ENCODE measurements around the gene LRRC4. TPM values are rescaled to one million over a fixed set of nuclear protein-coding genes. Genes with fewer than 3 reads are reported as not detected.

The LRRC4 gene
- total RNA-seq, 4 donors from 2014 or later: 1.6 to 2.5 (median 2.1) TPM; not detected in 1

- H3K4me1 ChIP-seq: no peaks in the 10 kb centered on the region
- no peaks in the 10 kb centered on the region for H3K9me3 ChIP-seq
- DNase-seq: no peak
- no peak overlapping the region for H3K4me3 ChIP-seq
- H3K36me3 ChIP-seq: peaks cover 0 to 14% (median 0%) of the 10 kb centered on the region in 3 donors
- H3K27ac ChIP-seq: no peak overlapping the region
- TF ChIP-seq CTCF (IDR thresholded peaks at IDR 0.05) (no peak), POLR2A (IDR thresholded peaks at IDR 0.05) (no peak)
- H3K27me3 ChIP-seq: no peaks in the 10 kb centered on the region
Observed at GRCh38 chr7:127993317-127993716, 37.9 kb downstream of the LRRC4 start.

- H3K27ac ChIP-seq: no peak overlapping the region
- DNase-seq: no peak
- TF ChIP-seq POLR2A (IDR thresholded peaks at IDR 0.05): no peak
- no peak for TF ChIP-seq CTCF (IDR thresholded peaks at IDR 0.05)
- no peaks in the 10 kb centered on the region for H3K4me1 ChIP-seq
- H3K36me3 ChIP-seq: peaks cover 0 to 14% (median 0%) of the 10 kb centered on the region in 3 donors
- no peaks in the 10 kb centered on the region for H3K27me3 ChIP-seq
- H3K4me3 ChIP-seq: no peak overlapping the region
- no peaks in the 10 kb centered on the region for H3K9me3 ChIP-seq
Observed at GRCh38 chr7:127988751-127989150, 42.5 kb downstream of the LRRC4 start.

- Histone ChIP-seq H3K27me3 (no peaks in the 10 kb centered on the region), H3K36me3 (peaks cover 0 to 10% (median 0%) of the 10 kb centered on the region in 3 donors), H3K4me3 (no peak overlapping the region), H3K9me3 (no peaks in the 10 kb centered on the region), H3K27ac (no peak overlapping the region), H3K4me1 (no peaks in the 10 kb centered on the region)
- TF ChIP-seq POLR2A (IDR thresholded peaks at IDR 0.05): no peak
- no peak for TF ChIP-seq CTCF (IDR thresholded peaks at IDR 0.05)
- DNase-seq: no peak
Observed at GRCh38 chr7:127986581-127987521, 44.4 kb downstream of the LRRC4 start.

GRCh38 chr7:127983804-127984332 is 47.4 kb downstream of the LRRC4 start:
- no peak for DNase-seq
- Histone ChIP-seq H3K36me3 (no peaks in the 10 kb centered on the region), H3K27ac (no peak overlapping the region), H3K4me1 (no peaks in the 10 kb centered on the region), H3K27me3 (no peaks in the 10 kb centered on the region), H3K9me3 (peaks cover 0 to 6% (median 0%) of the 10 kb centered on the region in 4 donors), H3K4me3 (no peak overlapping the region)
- no peak for TF ChIP-seq CTCF (IDR thresholded peaks at IDR 0.05)
- no peak for TF ChIP-seq POLR2A (IDR thresholded peaks at IDR 0.05)

- peaks cover 0 to 4% (median 0%) of the 10 kb centered on the region in 3 donors for H3K36me3 ChIP-seq
- H3K27ac ChIP-seq: no peak overlapping the region
- TF ChIP-seq CTCF (IDR thresholded peaks at IDR 0.05) (no peak), POLR2A (IDR thresholded peaks at IDR 0.05) (no peak)
- no peaks in the 10 kb centered on the region for H3K27me3 ChIP-seq
- DNase-seq: no peak
- H3K9me3 ChIP-seq: peaks cover 0 to 13% (median 0%) of the 10 kb centered on the region in 4 donors
- no peaks in the 10 kb centered on the region for H3K4me1 ChIP-seq
- no peak overlapping the region for H3K4me3 ChIP-seq
Observed at GRCh38 chr7:127981965-127982364, 49.3 kb downstream of the LRRC4 start.
